ENCODE results near the gene CDNF.

DNA sequence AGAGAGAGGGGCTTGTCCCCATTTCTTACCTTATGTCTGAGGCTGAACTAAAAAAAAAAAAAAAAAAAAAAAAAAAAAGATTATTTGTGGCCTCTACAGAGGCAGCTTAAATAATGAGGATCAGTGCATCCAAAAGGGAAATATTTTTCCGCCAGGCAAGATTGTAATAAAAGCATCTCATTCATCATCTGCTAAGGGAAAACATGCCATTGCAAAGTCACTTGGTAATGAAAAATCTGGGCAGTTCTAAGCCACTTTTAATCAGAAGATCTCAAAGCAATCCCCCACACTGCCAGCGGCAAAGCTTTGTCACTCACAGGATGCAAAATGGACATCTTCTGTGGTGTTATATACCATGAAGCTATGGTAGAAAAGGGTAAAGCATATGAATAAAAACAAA is 66.9 kb downstream of the CDNF start:
- TF ChIP-seq, protein P1, sequence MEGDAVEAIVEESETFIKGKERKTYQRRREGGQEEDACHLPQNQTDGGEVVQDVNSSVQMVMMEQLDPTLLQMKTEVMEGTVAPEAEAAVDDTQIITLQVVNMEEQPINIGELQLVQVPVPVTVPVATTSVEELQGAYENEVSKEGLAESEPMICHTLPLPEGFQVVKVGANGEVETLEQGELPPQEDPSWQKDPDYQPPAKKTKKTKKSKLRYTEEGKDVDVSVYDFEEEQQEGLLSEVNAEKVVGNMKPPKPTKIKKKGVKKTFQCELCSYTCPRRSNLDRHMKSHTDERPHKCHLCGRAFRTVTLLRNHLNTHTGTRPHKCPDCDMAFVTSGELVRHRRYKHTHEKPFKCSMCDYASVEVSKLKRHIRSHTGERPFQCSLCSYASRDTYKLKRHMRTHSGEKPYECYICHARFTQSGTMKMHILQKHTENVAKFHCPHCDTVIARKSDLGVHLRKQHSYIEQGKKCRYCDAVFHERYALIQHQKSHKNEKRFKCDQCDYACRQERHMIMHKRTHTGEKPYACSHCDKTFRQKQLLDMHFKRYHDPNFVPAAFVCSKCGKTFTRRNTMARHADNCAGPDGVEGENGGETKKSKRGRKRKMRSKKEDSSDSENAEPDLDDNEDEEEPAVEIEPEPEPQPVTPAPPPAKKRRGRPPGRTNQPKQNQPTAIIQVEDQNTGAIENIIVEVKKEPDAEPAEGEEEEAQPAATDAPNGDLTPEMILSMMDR (conservative IDR thresholded peaks at IDR 0.05; ENCODE audit: low read depth, low read length), result no peak
- TF ChIP-seq EZH2 (IDR thresholded peaks at IDR 0.05; ENCODE audit: borderline replicate concordance, low read depth, low read length, poor library complexity, severe bottlenecking), result no peak

Data from A673 (cell line).